ENCODE results near the gene SENP7. TPM values are rescaled to one million over a fixed set of nuclear protein-coding genes. Genes with fewer than 3 reads are reported as not detected.
A peak's percentile ranks its signal among the peaks of the same experiment; 100 is the strongest.

SENP7 gene
- total RNA-seq, 1 donor from 2014 or later = 112 TPM

- H3K27me3 Mint-ChIP-seq (ENCODE audit: unreplicated experiment) = peaks cover 13% of the 10 kb centered on the region
- no peaks in the 10 kb centered on the region for H3K4me1 Mint-ChIP-seq (ENCODE audit: low read depth, unreplicated experiment)
- peaks cover 39% of the 10 kb centered on the region for H3K9me3 Mint-ChIP-seq (ENCODE audit: unreplicated experiment)
- no peak for TF ChIP-seq CTCF (IDR thresholded peaks at IDR 0.05; ENCODE audit: partially characterized antibody, unreplicated experiment)
- no peak overlapping the region for H3K27ac Mint-ChIP-seq (ENCODE audit: unreplicated experiment)
- H3K4me3 Mint-ChIP-seq (ENCODE audit: unreplicated experiment) = no peak overlapping the region
- H3K36me3 Mint-ChIP-seq (ENCODE audit: unreplicated experiment) = peaks cover 70% of the 10 kb centered on the region
- no peak for DNase-seq
Observed at GRCh38 chr3:101433652-101434051, 79.4 kb downstream of the SENP7 start.

GRCh38 chr3:101423984-101424888 lies 88.8 kb downstream of the SENP7 start:
- peaks cover 7% of the 10 kb centered on the region for H3K27me3 Mint-ChIP-seq (ENCODE audit: unreplicated experiment)
- H3K9me3 Mint-ChIP-seq (ENCODE audit: unreplicated experiment) = peaks cover 23% of the 10 kb centered on the region
- no peak for TF ChIP-seq CTCF (IDR thresholded peaks at IDR 0.05; ENCODE audit: partially characterized antibody, unreplicated experiment)
- H3K4me3 Mint-ChIP-seq (ENCODE audit: unreplicated experiment) = no peak overlapping the region
- peaks cover 23% of the 10 kb centered on the region for H3K36me3 Mint-ChIP-seq (ENCODE audit: unreplicated experiment)
- H3K4me1 Mint-ChIP-seq (ENCODE audit: low read depth, unreplicated experiment) = no peaks in the 10 kb centered on the region
- no peak for DNase-seq
- peak overlapping the region; percentile 14 for H3K27ac Mint-ChIP-seq (ENCODE audit: unreplicated experiment)

- no peak overlapping the region for H3K4me3 Mint-ChIP-seq (ENCODE audit: unreplicated experiment)
- peaks cover 8% of the 10 kb centered on the region for H3K36me3 Mint-ChIP-seq (ENCODE audit: unreplicated experiment)
- DNase-seq = no peak
- no peak overlapping the region for H3K27ac Mint-ChIP-seq (ENCODE audit: unreplicated experiment)
- peaks cover 6% of the 10 kb centered on the region for H3K9me3 Mint-ChIP-seq (ENCODE audit: unreplicated experiment)
- H3K27me3 Mint-ChIP-seq (ENCODE audit: unreplicated experiment) = no peaks in the 10 kb centered on the region
- TF ChIP-seq CTCF (IDR thresholded peaks at IDR 0.05; ENCODE audit: partially characterized antibody, unreplicated experiment) = no peak
- H3K4me1 Mint-ChIP-seq (ENCODE audit: low read depth, unreplicated experiment) = peaks cover 5% of the 10 kb centered on the region
Observed at GRCh38 chr3:101418851-101419250, 94.2 kb downstream of the SENP7 start.

- Mint-ChIP-seq H3K4me3 (ENCODE audit: unreplicated experiment) (no peak overlapping the region), H3K27ac (ENCODE audit: unreplicated experiment) (peak overlapping the region; percentile 56), H3K9me3 (ENCODE audit: unreplicated experiment) (peaks cover under 1% of the 10 kb centered on the region), H3K36me3 (ENCODE audit: unreplicated experiment) (peaks cover 9% of the 10 kb centered on the region), H3K27me3 (ENCODE audit: unreplicated experiment) (peaks cover 2% of the 10 kb centered on the region), H3K4me1 (ENCODE audit: low read depth, unreplicated experiment) (peaks cover 7% of the 10 kb centered on the region)
- no peak for TF ChIP-seq CTCF (IDR thresholded peaks at IDR 0.05; ENCODE audit: partially characterized antibody, unreplicated experiment)
- DNase-seq = no peak
Observed at GRCh38 chr3:101414121-101414520, 98.9 kb downstream of the SENP7 start.

- no peak for TF ChIP-seq CTCF (IDR thresholded peaks at IDR 0.05; ENCODE audit: partially characterized antibody, unreplicated experiment)
- peaks cover 9% of the 10 kb centered on the region for H3K36me3 Mint-ChIP-seq (ENCODE audit: unreplicated experiment)
- peaks cover 7% of the 10 kb centered on the region for H3K4me1 Mint-ChIP-seq (ENCODE audit: low read depth, unreplicated experiment)
- H3K27me3 Mint-ChIP-seq (ENCODE audit: unreplicated experiment) = peaks cover 2% of the 10 kb centered on the region
- H3K27ac Mint-ChIP-seq (ENCODE audit: unreplicated experiment) = no peak overlapping the region
- H3K9me3 Mint-ChIP-seq (ENCODE audit: unreplicated experiment) = no peaks in the 10 kb centered on the region
- H3K4me3 Mint-ChIP-seq (ENCODE audit: unreplicated experiment) = no peak overlapping the region
- DNase-seq = no peak
Observed at GRCh38 chr3:101413656-101414055, 99.4 kb downstream of the SENP7 start.

Measured in glutamatergic neuron (in vitro differentiated cells).